ENCODE measurements around the gene GDAP1L1. TPM values are rescaled to one million over a fixed set of nuclear protein-coding genes. Genes with fewer than 3 reads are reported as not detected.
"Not testable (repeated sequence)": the region's sequence is repeated elsewhere in the genome, so short reads cannot be mapped to it uniquely, and the experiment has no call there.

The GDAP1L1 gene
- total RNA-seq, 2 experiments from 2014 or later, result 0.18 TPM; not detected in 1

- CTCF ChIA-PET, result interaction anchor here (1.6 to 1.9 kb wide), 3 partner anchors 16 to 20 kb away, joined by 5 to 7 read pairs (median 6); no protein-coding TSS in a partner anchor
- no peak for DNase-seq
Observed at GRCh38 chr20:44234566-44235317, 12.4 kb upstream of the GDAP1L1 start.

DNA sequence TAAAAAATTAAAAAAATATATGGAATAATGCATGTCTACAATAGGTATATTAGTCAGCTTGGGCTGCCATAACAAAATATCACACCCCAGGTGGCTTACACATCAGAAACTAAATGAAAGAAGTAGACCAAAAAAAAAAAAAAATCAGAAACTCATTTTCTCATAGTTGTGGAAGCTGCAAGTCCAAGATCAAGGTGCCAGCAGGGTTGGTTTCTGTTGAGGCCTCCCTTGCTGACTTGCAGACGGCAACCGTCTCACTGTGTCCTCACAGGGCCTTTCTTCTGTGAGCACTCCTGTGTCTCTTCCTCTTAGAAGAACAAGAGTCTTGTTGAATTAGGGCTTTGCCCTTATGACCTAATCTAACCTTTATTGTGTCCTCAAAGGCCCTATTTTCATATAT is 11.4 kb upstream of the GDAP1L1 start:
- intact Hi-C loops (cut with micrococcal nuclease), result no loop called here
- H3K4me3 Mint-ChIP-seq, result no peak overlapping the region
- POLR2A ChIA-PET, result no interaction called here

More at GRCh38 chr20:44234566-44235317, 12.4 kb upstream of the GDAP1L1 start:
- Mint-ChIP-seq H3K4me1 (ENCODE audit: low read depth) (no peaks in the 10 kb centered on the region), H3K27ac (peak overlapping the region; percentile 12), H3K36me3 (ENCODE audit: low read depth) (no peaks in the 10 kb centered on the region), H3K27me3 (no peaks in the 10 kb centered on the region), H3K4me3 (no peak overlapping the region), H3K9me3 (no peaks in the 10 kb centered on the region)
- POLR2A ChIA-PET, result no interaction called here
- ATAC-seq, result no peak
- intact Hi-C loops (cut with micrococcal nuclease), result no loop called here
- TF ChIP-seq, protein P1, sequence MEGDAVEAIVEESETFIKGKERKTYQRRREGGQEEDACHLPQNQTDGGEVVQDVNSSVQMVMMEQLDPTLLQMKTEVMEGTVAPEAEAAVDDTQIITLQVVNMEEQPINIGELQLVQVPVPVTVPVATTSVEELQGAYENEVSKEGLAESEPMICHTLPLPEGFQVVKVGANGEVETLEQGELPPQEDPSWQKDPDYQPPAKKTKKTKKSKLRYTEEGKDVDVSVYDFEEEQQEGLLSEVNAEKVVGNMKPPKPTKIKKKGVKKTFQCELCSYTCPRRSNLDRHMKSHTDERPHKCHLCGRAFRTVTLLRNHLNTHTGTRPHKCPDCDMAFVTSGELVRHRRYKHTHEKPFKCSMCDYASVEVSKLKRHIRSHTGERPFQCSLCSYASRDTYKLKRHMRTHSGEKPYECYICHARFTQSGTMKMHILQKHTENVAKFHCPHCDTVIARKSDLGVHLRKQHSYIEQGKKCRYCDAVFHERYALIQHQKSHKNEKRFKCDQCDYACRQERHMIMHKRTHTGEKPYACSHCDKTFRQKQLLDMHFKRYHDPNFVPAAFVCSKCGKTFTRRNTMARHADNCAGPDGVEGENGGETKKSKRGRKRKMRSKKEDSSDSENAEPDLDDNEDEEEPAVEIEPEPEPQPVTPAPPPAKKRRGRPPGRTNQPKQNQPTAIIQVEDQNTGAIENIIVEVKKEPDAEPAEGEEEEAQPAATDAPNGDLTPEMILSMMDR (IDR thresholded peaks at IDR 0.05), result no peak

DNA sequence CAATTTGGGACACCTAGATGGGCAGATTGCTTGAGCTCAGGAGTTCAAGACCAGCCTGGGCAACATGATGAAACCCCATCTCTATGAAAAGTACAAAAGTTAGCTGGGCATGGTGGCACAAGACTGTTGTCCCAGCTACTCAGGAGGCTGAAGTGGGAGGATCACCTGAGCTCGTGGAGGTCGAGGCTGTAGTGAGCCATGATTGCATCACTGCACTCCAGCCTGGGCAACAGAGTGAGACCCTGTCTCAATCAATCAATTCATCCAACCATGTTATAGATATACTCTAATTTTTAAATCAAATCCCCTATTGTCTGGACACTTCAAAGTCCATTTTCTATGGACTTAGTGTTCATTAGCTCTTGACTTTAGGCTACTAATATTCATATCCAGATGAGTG is 10.3 kb upstream of the GDAP1L1 start:
- DNase-seq; H3K36me3 Mint-ChIP-seq (ENCODE audit: low read depth); intact Hi-C loops (cut with micrococcal nuclease); H3K9me3 Mint-ChIP-seq; H3K27me3 Mint-ChIP-seq; H3K27ac Mint-ChIP-seq; H3K4me3 Mint-ChIP-seq; H3K4me1 Mint-ChIP-seq (ENCODE audit: low read depth); ATAC-seq: not testable (repeated sequence)
- ChIA-PET CTCF (interaction anchor here (1.2 kb wide), 3 partner anchors 12 to 21 kb away, joined by 3 to 4 read pairs (median 3); no protein-coding TSS in a partner anchor), POLR2A (interaction anchor here (0.6 kb wide), 1 partner anchor 908 kb away, joined by 5 read pairs; no protein-coding TSS in a partner anchor)

More for the DNA sequence above, 11.4 kb upstream of the GDAP1L1 start:
- Mint-ChIP-seq H3K27ac (no peak overlapping the region), H3K36me3 (ENCODE audit: low read depth) (no peaks in the 10 kb centered on the region), H3K9me3 (no peaks in the 10 kb centered on the region), H3K27me3 (no peaks in the 10 kb centered on the region), H3K4me1 (ENCODE audit: low read depth) (no peaks in the 10 kb centered on the region)
- no peak for ATAC-seq
- CTCF ChIA-PET, result interaction anchor here (1.7 kb wide), 1 partner anchor 21 kb away, joined by 7 read pairs; no protein-coding TSS in a partner anchor
- DNase-seq, result no peak
- TF ChIP-seq, protein P1 (IDR thresholded peaks at IDR 0.05), result no peak

DNA sequence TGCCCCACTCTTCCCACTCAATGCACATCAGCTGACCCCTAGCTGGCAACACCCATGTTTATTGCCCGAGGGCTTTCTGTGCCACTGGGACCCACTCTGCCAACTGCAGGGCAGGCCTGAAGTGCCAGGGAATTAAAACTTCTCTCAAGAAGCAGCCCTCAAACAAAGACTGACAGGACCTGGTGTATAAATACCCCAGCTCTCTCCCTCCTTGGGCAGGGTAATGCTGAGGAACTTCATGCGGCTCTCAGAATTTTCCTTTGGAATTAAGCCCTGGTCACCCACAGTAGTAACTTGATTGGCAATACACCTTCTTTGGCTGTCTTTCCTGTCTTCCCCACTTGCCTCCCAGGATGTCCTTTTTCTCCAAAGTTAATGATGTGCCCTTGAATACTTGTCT is 5.3 kb upstream of the GDAP1L1 start:
- no peak for DNase-seq
- Mint-ChIP-seq H3K4me3 (no peak overlapping the region), H3K36me3 (ENCODE audit: low read depth) (no peaks in the 10 kb centered on the region), H3K27ac (no peak overlapping the region), H3K9me3 (peaks cover 2% of the 10 kb centered on the region), H3K4me1 (ENCODE audit: low read depth) (peaks cover 2% of the 10 kb centered on the region), H3K27me3 (peaks cover 4% of the 10 kb centered on the region)
- TF ChIP-seq, protein P1 (IDR thresholded peaks at IDR 0.05), result no peak
- ChIA-PET CTCF (no interaction called here), POLR2A (no interaction called here)
- ATAC-seq, result no peak
- intact Hi-C loops (cut with micrococcal nuclease), result no loop called here

- H3K27ac Mint-ChIP-seq, result no peak overlapping the region
- no peak for DNase-seq
- intact Hi-C loops (cut with micrococcal nuclease), result no loop called here
- peaks cover 6% of the 10 kb centered on the region for H3K4me1 Mint-ChIP-seq (ENCODE audit: low read depth)
- ATAC-seq, result no peak
- CTCF ChIA-PET, result interaction anchor here (1.4 kb wide), 1 partner anchor 65 kb away, joined by 5 read pairs; the partner anchor contains the start of gene FITM2
- H3K4me3 Mint-ChIP-seq, result no peak overlapping the region
- H3K27me3 Mint-ChIP-seq, result peaks cover 14% of the 10 kb centered on the region
- peaks cover 2% of the 10 kb centered on the region for H3K9me3 Mint-ChIP-seq
- no peaks in the 10 kb centered on the region for H3K36me3 Mint-ChIP-seq (ENCODE audit: low read depth)
- POLR2A ChIA-PET, result no interaction called here
- TF ChIP-seq, protein P1 (IDR thresholded peaks at IDR 0.05), result no peak
Observed at GRCh38 chr20:44245977-44246376, 1.1 kb upstream of the GDAP1L1 start.
